Measurements from ENCODE around the gene KDM2A.

DNA sequence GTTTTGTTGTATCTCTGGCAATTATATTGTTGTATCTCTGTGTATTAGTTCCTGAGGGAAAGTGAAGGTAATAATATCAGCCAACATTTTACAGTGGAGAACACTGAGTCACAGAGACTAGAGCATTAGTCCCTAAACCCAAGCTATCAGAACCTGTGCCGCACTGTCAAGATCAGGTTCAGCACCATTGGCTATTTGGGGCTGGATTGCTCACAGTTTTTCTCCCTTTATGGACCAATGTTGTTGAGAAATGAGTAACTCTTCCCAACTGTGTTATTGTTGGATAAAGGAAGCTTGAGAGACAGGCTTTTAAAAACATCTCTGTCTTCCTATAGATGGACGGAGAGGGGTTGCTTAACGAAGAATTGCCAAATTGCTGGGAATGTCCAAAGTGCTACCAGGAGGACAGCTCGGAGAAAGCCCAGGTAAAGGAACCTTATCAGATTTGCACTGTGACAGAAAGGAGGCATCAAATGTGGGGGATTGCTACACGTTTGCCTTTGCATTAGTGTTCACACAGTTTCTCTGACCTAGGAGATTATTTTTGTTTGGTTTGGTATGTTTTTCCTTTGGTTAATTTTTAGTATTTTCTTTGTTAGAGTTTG is 129.0 kb downstream of the KDM2A start:
- TF ChIP-seq, protein P1, sequence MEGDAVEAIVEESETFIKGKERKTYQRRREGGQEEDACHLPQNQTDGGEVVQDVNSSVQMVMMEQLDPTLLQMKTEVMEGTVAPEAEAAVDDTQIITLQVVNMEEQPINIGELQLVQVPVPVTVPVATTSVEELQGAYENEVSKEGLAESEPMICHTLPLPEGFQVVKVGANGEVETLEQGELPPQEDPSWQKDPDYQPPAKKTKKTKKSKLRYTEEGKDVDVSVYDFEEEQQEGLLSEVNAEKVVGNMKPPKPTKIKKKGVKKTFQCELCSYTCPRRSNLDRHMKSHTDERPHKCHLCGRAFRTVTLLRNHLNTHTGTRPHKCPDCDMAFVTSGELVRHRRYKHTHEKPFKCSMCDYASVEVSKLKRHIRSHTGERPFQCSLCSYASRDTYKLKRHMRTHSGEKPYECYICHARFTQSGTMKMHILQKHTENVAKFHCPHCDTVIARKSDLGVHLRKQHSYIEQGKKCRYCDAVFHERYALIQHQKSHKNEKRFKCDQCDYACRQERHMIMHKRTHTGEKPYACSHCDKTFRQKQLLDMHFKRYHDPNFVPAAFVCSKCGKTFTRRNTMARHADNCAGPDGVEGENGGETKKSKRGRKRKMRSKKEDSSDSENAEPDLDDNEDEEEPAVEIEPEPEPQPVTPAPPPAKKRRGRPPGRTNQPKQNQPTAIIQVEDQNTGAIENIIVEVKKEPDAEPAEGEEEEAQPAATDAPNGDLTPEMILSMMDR (IDR thresholded peaks at IDR 0.05; ENCODE audit: extremely low read depth in 1 of 2, insufficient read depth in 1 of 2, low read depth in 1 of 2, low read length in 2 of 2) = no peak
- TF ChIP-seq GATA2 (IDR thresholded peaks at IDR 0.05; ENCODE audit: insufficient read depth, insufficient read length, low read depth, low read length) (no peak), JUN (IDR thresholded peaks at IDR 0.05; ENCODE audit: borderline replicate concordance, insufficient read depth, insufficient read length, low read depth) (no peak)
